Stomach (tissue), 4 donors: ENCODE measurements around the gene ARSG.

Experiments used
- EP300 ChIP-seq: sonication (generic); formaldehyde crosslinking; IDR thresholded peaks from one replicate; pipeline ENCODE4 v1.6.1; 2017; ENCODE audit warnings: antibody characterized with exemption
- POLR2A ChIP-seq, 4 donors: fragments of 450-650 bp; IDR thresholded peaks; one replicate each; pipeline ENCODE4 v1.6.1; 2016; ENCODE audit warnings: antibody characterized with exemption in 4 of 4, control low read depth in 2 of 4, mild to moderate bottlenecking in 1 of 4, moderate library complexity in 1 of 4
- POLR2AphosphoS5 ChIP-seq, 3 donors: sonication (generic); formaldehyde crosslinking; IDR thresholded peaks; one replicate each; pipeline ENCODE4 v1.6.1; 2016; ENCODE audit warnings: antibody characterized with exemption in 3 of 3
- TF ChIP-seq, protein P1 (sequence below), 7 experiments: fragments of 450-650 bp in 4 of 7; fragments of 200-600 bp in 3 of 7; sonication (generic) in 3 of 7; IDR thresholded peaks; one replicate each; pipeline ENCODE4 v1.5.1; 2016 to 2019; ENCODE audit warnings: antibody characterized with exemption in 7 of 7, control low read depth in 2 of 7, mild to moderate bottlenecking in 1 of 7

DNA sequence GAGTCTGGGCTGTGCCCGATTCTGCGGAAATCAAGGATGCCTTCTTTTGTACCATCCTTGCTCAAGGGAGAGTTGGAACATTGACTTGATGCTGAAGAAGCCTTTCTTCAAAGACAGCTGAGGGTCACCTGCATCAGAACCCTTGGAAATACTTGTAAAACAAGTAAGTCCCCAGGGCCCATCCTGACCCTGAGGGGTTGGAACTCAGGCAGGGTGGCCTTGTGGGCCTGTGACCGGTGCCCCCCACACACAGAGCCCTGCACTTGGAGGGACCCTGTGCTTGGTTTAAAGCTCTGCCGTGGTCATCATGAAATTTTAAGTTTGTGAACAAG lies 109.1 kb downstream of the ARSG start:
- TF ChIP-seq, protein P1, sequence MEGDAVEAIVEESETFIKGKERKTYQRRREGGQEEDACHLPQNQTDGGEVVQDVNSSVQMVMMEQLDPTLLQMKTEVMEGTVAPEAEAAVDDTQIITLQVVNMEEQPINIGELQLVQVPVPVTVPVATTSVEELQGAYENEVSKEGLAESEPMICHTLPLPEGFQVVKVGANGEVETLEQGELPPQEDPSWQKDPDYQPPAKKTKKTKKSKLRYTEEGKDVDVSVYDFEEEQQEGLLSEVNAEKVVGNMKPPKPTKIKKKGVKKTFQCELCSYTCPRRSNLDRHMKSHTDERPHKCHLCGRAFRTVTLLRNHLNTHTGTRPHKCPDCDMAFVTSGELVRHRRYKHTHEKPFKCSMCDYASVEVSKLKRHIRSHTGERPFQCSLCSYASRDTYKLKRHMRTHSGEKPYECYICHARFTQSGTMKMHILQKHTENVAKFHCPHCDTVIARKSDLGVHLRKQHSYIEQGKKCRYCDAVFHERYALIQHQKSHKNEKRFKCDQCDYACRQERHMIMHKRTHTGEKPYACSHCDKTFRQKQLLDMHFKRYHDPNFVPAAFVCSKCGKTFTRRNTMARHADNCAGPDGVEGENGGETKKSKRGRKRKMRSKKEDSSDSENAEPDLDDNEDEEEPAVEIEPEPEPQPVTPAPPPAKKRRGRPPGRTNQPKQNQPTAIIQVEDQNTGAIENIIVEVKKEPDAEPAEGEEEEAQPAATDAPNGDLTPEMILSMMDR (IDR thresholded peaks at IDR 0.05) = no peak
- TF ChIP-seq POLR2A (IDR thresholded peaks at IDR 0.05) (no peak), POLR2AphosphoS5 (IDR thresholded peaks at IDR 0.05) (no peak), EP300 (no peak)
